Measurements from ENCODE around the gene SCD. TPM values are rescaled to one million over a fixed set of nuclear protein-coding genes. Genes with fewer than 3 reads are reported as not detected.
"Not testable (repeated sequence)": the region's sequence is repeated elsewhere in the genome, so short reads cannot be mapped to it uniquely, and the experiment has no call there.

Gene SCD
- total and polyA plus RNA-seq, 9 of the 15 experiments (the other 6 are each of a cell fraction or from before 2014, with no cell fraction given): 114 to 486 (median 188) TPM

DNA sequence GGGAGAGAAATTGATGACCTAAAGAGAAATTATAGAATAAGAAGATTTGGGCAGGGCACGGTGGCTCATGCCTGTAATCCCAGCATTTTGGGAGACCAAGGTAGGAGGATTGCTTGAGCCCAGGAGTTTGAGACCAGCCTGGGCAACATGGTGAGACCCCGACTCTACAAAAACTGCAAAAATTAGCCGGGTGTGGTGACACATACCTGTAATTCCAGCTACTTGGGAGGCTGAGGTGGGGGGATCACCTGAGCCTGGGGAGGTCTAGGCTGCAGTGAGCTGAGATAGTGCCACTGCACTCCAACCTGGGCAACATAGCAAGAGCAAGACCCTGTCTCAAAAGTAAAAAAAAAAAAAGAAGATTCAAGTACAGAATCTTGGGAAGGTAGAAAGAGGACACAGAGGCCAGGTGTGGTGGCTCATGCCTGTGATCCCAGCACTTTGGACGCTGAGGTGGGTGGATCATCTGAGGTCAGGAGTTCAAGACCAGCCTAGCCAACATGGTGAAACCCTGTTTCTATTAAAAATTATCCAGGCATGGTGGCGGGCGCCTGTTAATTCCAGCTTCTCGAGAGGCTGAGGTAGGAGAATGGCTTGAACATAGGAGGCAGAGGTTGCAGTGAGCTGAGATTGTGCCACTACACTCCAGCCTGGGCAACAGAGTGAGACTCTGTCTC, 27.8 kb downstream of the SCD start:
- H3K4me2 ChIP-seq (ENCODE audit: insufficient read depth, low read length): peak overlapping the region; percentile 96
- 2% methylated on average over 7 of the region's 7 CpGs for WGBS (ENCODE audit: insufficient coverage, low coverage, missing lambda C conversion rate)
- H3K9ac ChIP-seq (ENCODE audit: insufficient read depth in 1 of 2, low read depth in 2 of 2, low read length in 2 of 2): peak overlapping the region; percentile 93 to 99; a peak in 3 of 4 replicates
- ATAC-seq; DNase-seq (ENCODE audit: extremely low read depth in 1 of 4, low spot score in 3 of 4); H2AFZ ChIP-seq (ENCODE audit: low read depth, low read length); H3K9me1 ChIP-seq (ENCODE audit: control insufficient read depth, insufficient read depth, low read length); CTCF ChIA-PET (ENCODE audit: low intra/inter-chr PET ratio); FAIRE-seq; H4K20me1 ChIP-seq (replicated peaks; ENCODE audit: control insufficient read depth, insufficient read depth, low read length); H3K9me3 ChIP-seq (replicated peaks; ENCODE audit: control insufficient read depth, insufficient read depth, low read depth, low read length); H3K27me3 ChIP-seq (ENCODE audit: control insufficient read depth in 2 of 2, insufficient read depth in 2 of 2, low read length in 2 of 2); H3K36me3 ChIP-seq (ENCODE audit: control insufficient read depth, insufficient read depth, low read length); BruUV-seq (replicated peaks); in situ Hi-C loops (cut with MboI); intact Hi-C loops (cut with micrococcal nuclease): not testable (repeated sequence)
- H3K27ac ChIP-seq (ENCODE audit: extremely low read depth, low read depth, low read length): peak overlapping the region; percentile 100
- peaks cover 25% of the 10 kb centered on the region in 2 experiments for H3K4me1 ChIP-seq (replicated peaks in 1 of 2; ENCODE audit: control insufficient read depth in 2 of 2, insufficient read depth in 2 of 2, low read length in 2 of 2)
- peak overlapping the region; percentile 62 for H3K4me3 ChIP-seq
- TF ChIP-seq ZNF121 (CRISPR knock-in tag; conservative IDR thresholded peaks at IDR 0.05): 0 out of 2 replicates have a peak, but pooled peaks have one; percentile 17
- TF ChIP-seq EGR1 (conservative IDR thresholded peaks at IDR 0.05): 0 out of 2 replicates have a peak, but pooled peaks have one; percentile 16
- 0 out of 2 replicates have a peak, but pooled peaks have one; percentile 11 for TF ChIP-seq POLR2AphosphoS5 (IDR thresholded peaks at IDR 0.05; ENCODE audit: control insufficient read depth, insufficient read depth, low read depth, low read length)
- H3K79me2 ChIP-seq (ENCODE audit: control insufficient read depth, insufficient read depth, low read length): peaks cover 36% of the 10 kb centered on the region
- POLR2A ChIA-PET: interaction anchor here (0.6 to 3.4 kb wide), 5 partner anchors 12 to 497 kb away, joined by 3 to 50 read pairs (median 3); partner anchors contain the start of gene BLOC1S2

DNA sequence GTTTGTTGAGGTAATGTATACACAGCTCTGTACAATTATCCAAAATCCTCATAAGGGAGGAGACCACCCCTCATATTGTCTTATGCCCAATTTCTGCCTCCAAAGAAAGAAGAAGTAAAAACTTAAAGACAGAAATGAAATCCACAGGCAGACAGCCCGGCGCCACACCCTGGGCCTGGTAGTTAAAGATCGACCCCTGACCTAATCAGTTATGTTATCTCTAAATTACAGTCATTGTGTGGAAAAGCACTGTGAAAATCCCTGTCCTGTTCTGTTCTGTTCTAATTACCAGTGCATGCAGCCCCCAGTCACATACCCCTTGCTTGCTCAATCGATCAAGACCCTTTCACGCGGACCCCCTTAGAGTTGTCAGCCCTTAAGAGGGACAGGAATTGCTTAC, 29.6 kb downstream of the SCD start:
- H3K9me1 ChIP-seq (ENCODE audit: control insufficient read depth, insufficient read depth, low read length); ATAC-seq; intact Hi-C loops (cut with micrococcal nuclease); FAIRE-seq; BruUV-seq (replicated peaks); H3K27ac ChIP-seq (ENCODE audit: extremely low read depth, low read depth, low read length); H3K4me3 ChIP-seq; H3K4me2 ChIP-seq (ENCODE audit: insufficient read depth, low read length); H3K9me3 ChIP-seq (replicated peaks; ENCODE audit: control insufficient read depth, insufficient read depth, low read depth, low read length); H2AFZ ChIP-seq (ENCODE audit: low read depth, low read length); in situ Hi-C loops (cut with MboI); H3K9ac ChIP-seq (ENCODE audit: insufficient read depth in 1 of 2, low read depth in 2 of 2, low read length in 2 of 2); H3K27me3 ChIP-seq (ENCODE audit: control insufficient read depth in 2 of 2, insufficient read depth in 2 of 2, low read length in 2 of 2); H4K20me1 ChIP-seq (replicated peaks; ENCODE audit: control insufficient read depth, insufficient read depth, low read length); CTCF ChIA-PET (ENCODE audit: low intra/inter-chr PET ratio); DNase-seq (ENCODE audit: extremely low read depth in 1 of 4, low spot score in 3 of 4); H3K36me3 ChIP-seq (ENCODE audit: control insufficient read depth, insufficient read depth, low read length); TF ChIP-seq NR2C1 (tag; IDR thresholded peaks at IDR 0.05); NR2C2 (CRISPR knock-in tag; IDR thresholded peaks at IDR 0.05): not testable (repeated sequence)
- WGBS (ENCODE audit: insufficient coverage, low coverage, missing lambda C conversion rate): 58% methylated on average over 6 of the region's 6 CpGs
- POLR2A ChIA-PET: interaction anchor here (0.7 kb wide), 1 partner anchor 12 kb away, joined by 4 read pairs; no protein-coding TSS in a partner anchor
- Histone ChIP-seq H3K79me2 (ENCODE audit: control insufficient read depth, insufficient read depth, low read length) (peaks cover 36% of the 10 kb centered on the region), H3K4me1 (replicated peaks in 1 of 2; ENCODE audit: control insufficient read depth in 2 of 2, insufficient read depth in 2 of 2, low read length in 2 of 2) (peaks cover 10 to 15% of the 10 kb centered on the region in 2 experiments)
- TF ChIP-seq NR2C1 (IDR thresholded peaks at IDR 0.05): peak; percentile 31; the same call in 1 of the 2 replicates
- 0 out of 2 replicates have a peak, but pooled peaks have one; percentile 11 for TF ChIP-seq DPF2 (IDR thresholded peaks at IDR 0.05)
- peak; percentile 49; the same call in 1 of the 2 replicates for TF ChIP-seq ARID1B (IDR thresholded peaks at IDR 0.05)
- TF ChIP-seq NR2C2 (tag; IDR thresholded peaks at IDR 0.05): peak; percentile 30; the same call in 1 of the 2 replicates
- peak; percentile 56; the same call in 1 of the 2 replicates for TF ChIP-seq SMAD4 (CRISPR knock-in tag; conservative IDR thresholded peaks at IDR 0.05)
- peak; percentile 35 for TF ChIP-seq TAL1 (IDR thresholded peaks at IDR 0.05)
- TF ChIP-seq SMARCE1 (IDR thresholded peaks at IDR 0.05): peak; percentile 38; the same call in 1 of the 2 replicates
- 0 out of 2 replicates have a peak, but pooled peaks have one; percentile 4 for TF ChIP-seq ADNP (tag; IDR thresholded peaks at IDR 0.05)
- TF ChIP-seq TCF3 (CRISPR knock-in tag; IDR thresholded peaks at IDR 0.05): 0 out of 2 replicates have a peak, but pooled peaks have one; percentile 7
- 0 out of 2 replicates have a peak, but pooled peaks have one; percentile 14 for TF ChIP-seq ATF7 (IDR thresholded peaks at IDR 0.05)
- peak; percentile 44; the same call in 1 of the 2 replicates for TF ChIP-seq SOX6 (IDR thresholded peaks at IDR 0.05)
- peak; percentile 29 for TF ChIP-seq HDAC3 (IDR thresholded peaks at IDR 0.05; ENCODE audit: borderline replicate concordance, partially characterized antibody)
- TF ChIP-seq KDM1A (IDR thresholded peaks at IDR 0.05): peak; percentile 46 to 63
